WTC11 (cell line): ENCODE results near the gene PSD. TPM values are rescaled to one million over a fixed set of nuclear protein-coding genes. Genes with fewer than 3 reads are reported as not detected.

ENCODE experiments used
- E2F4 ChIP-seq: sonication (generic); formaldehyde crosslinking; IDR thresholded peaks from 2 replicates; pipeline ENCODE4 v1.8.1; 2022; ENCODE audit warnings: low read depth, mild to moderate bottlenecking, moderate library complexity, missing genetic modification reagents, borderline replicate concordance
- E2F5 ChIP-seq: sonication (generic); formaldehyde crosslinking; IDR thresholded peaks from 2 replicates; pipeline ENCODE4 v1.8.1; 2022; ENCODE audit warnings: mild to moderate bottlenecking, moderate library complexity, missing genetic modification reagents
- ELF4 ChIP-seq: sonication (generic); formaldehyde crosslinking; IDR thresholded peaks from 2 replicates; pipeline ENCODE4 v1.8.1; 2022; ENCODE audit warnings: low read depth, mild to moderate bottlenecking, moderate library complexity, missing genetic modification reagents
- ERG ChIP-seq: fragments of 250-450 bp; sonication (Bioruptor Pico); IDR thresholded peaks from 2 replicates; pipeline ENCODE4 v1.8.0; 2021; ENCODE audit warnings: mild to moderate bottlenecking
- FOXP1 ChIP-seq: sonication (generic); formaldehyde crosslinking; IDR thresholded peaks from 2 replicates; pipeline ENCODE4 v1.8.0; 2022; ENCODE audit warnings: missing genetic modification reagents, mild to moderate bottlenecking, moderate library complexity, borderline replicate concordance
- JUN ChIP-seq: sonication (generic); formaldehyde crosslinking; IDR thresholded peaks from 2 replicates; pipeline ENCODE4 v1.8.0; 2023; ENCODE audit warnings: mild to moderate bottlenecking, missing genetic modification reagents
- KAT7 ChIP-seq: sonication (generic); formaldehyde crosslinking; IDR thresholded peaks from 2 replicates; pipeline ENCODE4 v1.8.1; 2023; ENCODE audit warnings: missing genetic modification reagents, mild to moderate bottlenecking, borderline replicate concordance
- MYBL2 ChIP-seq: sonication (generic); formaldehyde crosslinking; IDR thresholded peaks from 2 replicates; pipeline ENCODE4 v1.8.1; 2023; ENCODE audit warnings: mild to moderate bottlenecking, moderate library complexity, missing genetic modification reagents
- OVOL2 ChIP-seq: fragments of 250-450 bp; sonication (Bioruptor Pico); IDR thresholded peaks from 2 replicates; pipeline ENCODE4 v1.9.0; 2021; ENCODE audit warnings: mild to moderate bottlenecking, borderline replicate concordance
- TEAD4 ChIP-seq: sonication (generic); formaldehyde crosslinking; IDR thresholded peaks from 2 replicates; pipeline ENCODE4 v1.8.0; 2022; ENCODE audit warnings: mild to moderate bottlenecking, missing genetic modification reagents
- TP53 ChIP-seq: sonication (generic); formaldehyde crosslinking; IDR thresholded peaks from 2 replicates; pipeline ENCODE4 v1.8.1; 2023; ENCODE audit warnings: mild to moderate bottlenecking, missing genetic modification reagents
- ZNF219 ChIP-seq: sonication (generic); formaldehyde crosslinking; IDR thresholded peaks from 2 replicates; pipeline ENCODE4 v1.8.0; 2023; ENCODE audit warnings: missing genetic modification reagents, mild to moderate bottlenecking, borderline replicate concordance
- ZNF281 ChIP-seq: sonication (generic); formaldehyde crosslinking; IDR thresholded peaks from 2 replicates; pipeline ENCODE4 v1.8.0; 2023; ENCODE audit warnings: mild to moderate bottlenecking, missing genetic modification reagents
- ZNF425 ChIP-seq: fragments of 250-450 bp; sonication (Bioruptor Pico); conservative IDR thresholded peaks from 2 replicates; pipeline ENCODE4 v1.9.0; 2021; ENCODE audit warnings: mild to moderate bottlenecking
- ZNF512 ChIP-seq: sonication (generic); formaldehyde crosslinking; IDR thresholded peaks from 2 replicates; pipeline ENCODE4 v1.8.1; 2022; ENCODE audit warnings: missing genetic modification reagents, borderline replicate concordance
- total RNA-seq: library from RNA; stranded (reverse); gene quantifications from 3 replicates; pipeline ENCODE4 v1.2.3, GENCODE V29; 2021

PSD gene
- total RNA-seq, 1 experiment from 2014 or later = 12.5 TPM

- no peak for TF ChIP-seq ZNF512 (CRISPR knock-in tag)
- TF ChIP-seq ELF4 (CRISPR knock-in tag) = 0 out of 2 replicates have a peak, but pooled peaks have one; percentile 38
- peak; percentile 70; the same call in 1 of the 2 replicates for TF ChIP-seq ZNF219 (CRISPR knock-in tag)
- peak; percentile 25; the same call in 1 of the 2 replicates for TF ChIP-seq TEAD4 (CRISPR knock-in tag)
- peak; percentile 65; the same call in 1 of the 2 replicates for TF ChIP-seq JUN
- TF ChIP-seq KAT7 (CRISPR knock-in tag) = peak; percentile 78; the same call in 1 of the 2 replicates
- no peak for TF ChIP-seq ZNF425 (CRISPR knock-in tag)
- TF ChIP-seq E2F4 (CRISPR knock-in tag) = 0 out of 2 replicates have a peak, but pooled peaks have one; percentile 10
- no peak for TF ChIP-seq OVOL2
- 0 out of 2 replicates have a peak, but pooled peaks have one; percentile 23 for TF ChIP-seq ZNF281 (CRISPR knock-in tag)
- 0 out of 2 replicates have a peak, but pooled peaks have one; percentile 28 for TF ChIP-seq TP53 (CRISPR knock-in tag)
- TF ChIP-seq MYBL2 (CRISPR knock-in tag) = 0 out of 2 replicates have a peak, but pooled peaks have one; percentile 16
- TF ChIP-seq FOXP1 (CRISPR knock-in tag) = peak; percentile 94
- TF ChIP-seq ERG = no peak
- peak; percentile 82 for TF ChIP-seq E2F5 (CRISPR knock-in tag)
Measured at GRCh38 chr10:102450374-102451104, 32.0 kb upstream of the PSD start (continued).
